Fibroblast of lung (primary cell): ENCODE results near the gene MAP3K15.

Source experiments
- EZH2 ChIP-seq: IDR thresholded peaks from 2 replicates; pipeline ENCODE4 v1.5.1; 2012; ENCODE audit warnings: low read length, control low read depth, mild to moderate bottlenecking; ENCODE audit errors: missing control alignments
- TF ChIP-seq, protein P1 (sequence below), 2 donors: IDR thresholded peaks in 1 of 2; conservative IDR thresholded peaks in 1 of 2; 1 replicate in 1 of 2; 2 replicates in 1 of 2; pipeline ENCODE4 v1.5.1; 2011 to 2012; ENCODE audit warnings: low read length in 2 of 2, control low read depth in 1 of 2, inconsistent platforms in 1 of 2, low read depth in 1 of 2, mild to moderate bottlenecking in 1 of 2

DNA sequence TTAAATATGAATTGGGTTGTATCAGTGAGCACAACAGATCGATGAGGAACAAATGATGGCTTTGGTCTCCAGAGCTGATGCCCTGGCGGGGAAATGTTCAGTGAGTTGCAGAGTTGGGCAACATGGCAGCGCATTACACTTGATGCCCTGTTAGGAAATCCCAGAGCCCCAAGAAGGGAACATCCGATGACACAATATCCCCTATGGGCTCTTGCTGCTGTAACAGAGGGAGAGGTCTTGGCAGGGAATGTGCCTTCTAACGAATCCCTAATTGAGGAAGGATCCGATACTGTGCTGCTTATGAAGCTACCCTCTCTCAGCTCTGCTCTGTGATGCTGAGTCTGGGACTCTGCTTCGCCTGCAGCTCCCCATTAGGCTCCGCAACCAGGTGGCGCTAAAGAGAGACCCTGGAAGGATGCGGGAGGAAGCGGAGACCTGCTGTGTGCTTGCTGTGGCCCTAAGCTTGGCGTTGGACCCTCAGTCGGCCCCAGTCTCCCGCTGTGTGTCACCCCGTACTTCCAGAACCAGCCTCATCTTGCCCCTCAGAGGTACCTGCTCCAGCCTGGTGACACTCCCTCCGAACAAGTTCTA, 132.7 kb downstream of the MAP3K15 start:
- TF ChIP-seq, protein P1, sequence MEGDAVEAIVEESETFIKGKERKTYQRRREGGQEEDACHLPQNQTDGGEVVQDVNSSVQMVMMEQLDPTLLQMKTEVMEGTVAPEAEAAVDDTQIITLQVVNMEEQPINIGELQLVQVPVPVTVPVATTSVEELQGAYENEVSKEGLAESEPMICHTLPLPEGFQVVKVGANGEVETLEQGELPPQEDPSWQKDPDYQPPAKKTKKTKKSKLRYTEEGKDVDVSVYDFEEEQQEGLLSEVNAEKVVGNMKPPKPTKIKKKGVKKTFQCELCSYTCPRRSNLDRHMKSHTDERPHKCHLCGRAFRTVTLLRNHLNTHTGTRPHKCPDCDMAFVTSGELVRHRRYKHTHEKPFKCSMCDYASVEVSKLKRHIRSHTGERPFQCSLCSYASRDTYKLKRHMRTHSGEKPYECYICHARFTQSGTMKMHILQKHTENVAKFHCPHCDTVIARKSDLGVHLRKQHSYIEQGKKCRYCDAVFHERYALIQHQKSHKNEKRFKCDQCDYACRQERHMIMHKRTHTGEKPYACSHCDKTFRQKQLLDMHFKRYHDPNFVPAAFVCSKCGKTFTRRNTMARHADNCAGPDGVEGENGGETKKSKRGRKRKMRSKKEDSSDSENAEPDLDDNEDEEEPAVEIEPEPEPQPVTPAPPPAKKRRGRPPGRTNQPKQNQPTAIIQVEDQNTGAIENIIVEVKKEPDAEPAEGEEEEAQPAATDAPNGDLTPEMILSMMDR (conservative IDR thresholded peaks at IDR 0.05 in 1 of 2, IDR thresholded peaks at IDR 0.05 in 1 of 2; ENCODE audit: low read depth in 1 of 2, low read length in 2 of 2), result peak; percentile 49 to 70
- no peak for TF ChIP-seq EZH2
